ENCODE measurements around the gene TAS2R4.
"Not testable (repeated sequence)": the region's sequence is repeated elsewhere in the genome, so short reads cannot be mapped to it uniquely, and the experiment has no call there.

Gene TAS2R4

DNA sequence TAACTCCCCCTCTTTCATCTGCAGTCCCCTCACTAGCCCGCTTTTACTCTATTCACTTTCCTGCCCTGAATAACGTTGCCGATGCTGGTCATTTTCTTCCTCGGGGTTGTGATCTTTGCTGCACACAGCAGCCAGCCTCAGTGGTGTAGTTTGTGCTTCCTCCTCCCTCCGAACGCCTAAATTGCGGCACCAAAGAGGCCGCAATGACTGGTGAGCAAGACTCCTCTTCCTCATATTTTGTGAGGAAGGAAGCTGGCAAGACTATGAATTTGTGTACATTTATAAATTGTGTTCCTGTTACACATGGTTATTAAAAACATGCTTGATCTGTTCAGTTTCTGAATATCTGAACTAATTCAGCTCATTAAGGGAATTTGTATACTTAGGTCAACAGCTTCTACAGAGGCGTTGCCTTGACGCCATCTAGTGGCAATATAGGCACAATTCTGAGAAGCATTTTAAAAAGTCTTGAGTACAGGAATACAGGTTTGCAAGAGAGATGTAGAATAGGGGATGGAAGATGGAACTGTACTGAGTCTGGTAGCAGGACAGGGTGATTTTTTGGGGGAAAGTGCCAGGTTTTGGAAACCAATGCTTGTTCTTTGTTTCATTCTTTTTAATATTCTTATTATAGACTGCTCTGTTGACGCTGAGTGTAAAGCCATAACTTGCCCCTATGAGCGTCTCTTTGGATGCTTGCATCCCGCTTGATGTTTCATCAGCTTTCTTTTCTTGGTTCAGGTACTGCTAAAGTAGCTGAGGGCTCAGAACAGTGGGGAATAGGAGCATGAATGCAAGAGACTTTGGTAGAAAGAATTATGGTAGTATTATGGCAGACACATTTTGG, 9.5 kb downstream of the TAS2R4 start:
- TF ChIP-seq, protein P1, sequence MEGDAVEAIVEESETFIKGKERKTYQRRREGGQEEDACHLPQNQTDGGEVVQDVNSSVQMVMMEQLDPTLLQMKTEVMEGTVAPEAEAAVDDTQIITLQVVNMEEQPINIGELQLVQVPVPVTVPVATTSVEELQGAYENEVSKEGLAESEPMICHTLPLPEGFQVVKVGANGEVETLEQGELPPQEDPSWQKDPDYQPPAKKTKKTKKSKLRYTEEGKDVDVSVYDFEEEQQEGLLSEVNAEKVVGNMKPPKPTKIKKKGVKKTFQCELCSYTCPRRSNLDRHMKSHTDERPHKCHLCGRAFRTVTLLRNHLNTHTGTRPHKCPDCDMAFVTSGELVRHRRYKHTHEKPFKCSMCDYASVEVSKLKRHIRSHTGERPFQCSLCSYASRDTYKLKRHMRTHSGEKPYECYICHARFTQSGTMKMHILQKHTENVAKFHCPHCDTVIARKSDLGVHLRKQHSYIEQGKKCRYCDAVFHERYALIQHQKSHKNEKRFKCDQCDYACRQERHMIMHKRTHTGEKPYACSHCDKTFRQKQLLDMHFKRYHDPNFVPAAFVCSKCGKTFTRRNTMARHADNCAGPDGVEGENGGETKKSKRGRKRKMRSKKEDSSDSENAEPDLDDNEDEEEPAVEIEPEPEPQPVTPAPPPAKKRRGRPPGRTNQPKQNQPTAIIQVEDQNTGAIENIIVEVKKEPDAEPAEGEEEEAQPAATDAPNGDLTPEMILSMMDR (IDR thresholded peaks at IDR 0.05; ENCODE audit: low read depth, low read length): peak; percentile 82
- DNase-seq (ENCODE audit: extremely low read depth, low read depth): peak; percentile 15

DNA sequence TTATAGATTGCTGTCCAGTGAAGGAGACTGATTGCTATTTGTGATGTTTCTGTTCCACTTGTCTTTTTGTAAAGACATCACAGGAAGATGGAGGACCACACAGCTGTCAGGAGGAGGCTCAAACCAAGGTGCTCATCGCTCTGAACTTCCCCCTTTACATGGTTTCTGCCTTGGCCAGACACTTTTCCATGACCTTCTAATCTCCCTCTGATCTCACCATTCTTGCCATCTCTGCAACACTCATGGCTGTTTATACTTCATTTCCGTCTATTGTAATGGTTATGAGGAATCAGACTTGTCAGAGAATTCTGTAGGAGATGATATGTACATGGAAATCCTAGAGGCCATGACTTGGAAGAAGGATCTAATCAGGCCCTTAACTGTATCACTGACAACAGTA, 11.8 kb downstream of the TAS2R4 start:
- no peak for DNase-seq (ENCODE audit: extremely low read depth, low read depth)
- TF ChIP-seq, protein P1 (IDR thresholded peaks at IDR 0.05; ENCODE audit: low read depth, low read length): no peak

DNA sequence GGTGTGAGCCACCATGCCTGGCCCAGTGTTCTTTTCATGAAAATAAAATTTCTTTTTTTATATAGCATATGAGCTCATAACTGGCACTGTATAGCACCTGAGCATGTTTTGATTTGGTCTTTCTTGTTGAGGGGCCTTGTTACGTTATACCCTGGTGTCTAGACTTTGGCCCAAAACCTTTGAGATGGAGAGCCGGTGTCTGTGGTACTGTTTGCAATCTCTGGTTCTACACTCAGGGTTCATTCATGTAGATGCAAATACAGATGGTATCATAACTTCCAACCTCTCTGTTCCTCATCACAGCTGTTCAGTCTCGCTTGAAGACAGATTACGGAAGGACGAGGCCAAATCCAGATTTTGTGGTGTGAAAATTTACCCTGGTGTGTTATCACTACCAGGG, 13.4 kb downstream of the TAS2R4 start, which contains the start of gene TAS2R5:
Gene TAS2R5, plus strand, starts transcription at position 301 of the 400 bp plus-strand sequence. CDS start 145 bp downstream, outside the sequence.
- TF ChIP-seq, protein P1 (IDR thresholded peaks at IDR 0.05; ENCODE audit: low read depth, low read length): no peak
- DNase-seq (ENCODE audit: extremely low read depth, low read depth): no peak

DNA sequence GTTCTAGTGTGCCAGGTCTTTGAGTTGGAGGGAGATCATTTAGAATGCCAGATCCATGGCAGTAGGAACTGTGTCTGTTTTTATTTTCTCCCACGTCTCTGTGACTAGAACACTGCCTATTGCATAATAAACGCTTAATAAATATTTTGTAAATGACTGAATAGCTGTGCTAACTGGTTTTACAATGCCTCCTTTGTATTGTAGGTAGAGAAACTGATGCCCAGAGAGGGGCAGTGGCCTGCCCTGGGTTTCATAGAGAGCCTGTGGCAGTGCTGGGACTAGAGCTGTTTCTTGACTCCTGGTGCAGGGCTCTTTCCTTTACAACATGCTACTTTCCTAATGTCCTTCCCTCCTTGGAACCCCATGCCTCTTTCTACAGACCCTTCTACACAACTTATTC, 16.1 kb downstream of the TAS2R4 start:
- TF ChIP-seq, protein P1 (IDR thresholded peaks at IDR 0.05; ENCODE audit: low read depth, low read length): no peak
- no peak for DNase-seq (ENCODE audit: extremely low read depth, low read depth)

DNA sequence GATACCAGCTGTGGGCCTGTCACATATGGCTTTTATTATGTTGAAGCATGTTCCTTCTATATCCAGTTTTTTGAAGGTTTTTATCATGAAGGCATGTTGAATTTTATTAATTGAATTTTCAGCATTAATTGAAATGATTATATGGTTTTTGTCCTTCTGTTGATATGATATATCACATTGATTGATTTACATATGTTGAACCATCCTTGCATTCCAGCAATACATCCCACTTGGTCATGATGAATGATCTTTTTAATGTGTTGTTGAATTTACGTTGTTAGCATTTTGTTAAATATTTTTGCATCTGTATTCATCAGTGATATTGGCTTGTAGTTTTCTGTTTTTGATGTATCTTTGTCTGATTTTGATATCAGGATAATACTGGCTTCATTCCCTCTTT, 43.6 kb downstream of the TAS2R4 start:
- TF ChIP-seq, protein P1 (IDR thresholded peaks at IDR 0.05; ENCODE audit: low read depth, low read length): no peak
- DNase-seq (ENCODE audit: extremely low read depth, low read depth): no peak

DNA sequence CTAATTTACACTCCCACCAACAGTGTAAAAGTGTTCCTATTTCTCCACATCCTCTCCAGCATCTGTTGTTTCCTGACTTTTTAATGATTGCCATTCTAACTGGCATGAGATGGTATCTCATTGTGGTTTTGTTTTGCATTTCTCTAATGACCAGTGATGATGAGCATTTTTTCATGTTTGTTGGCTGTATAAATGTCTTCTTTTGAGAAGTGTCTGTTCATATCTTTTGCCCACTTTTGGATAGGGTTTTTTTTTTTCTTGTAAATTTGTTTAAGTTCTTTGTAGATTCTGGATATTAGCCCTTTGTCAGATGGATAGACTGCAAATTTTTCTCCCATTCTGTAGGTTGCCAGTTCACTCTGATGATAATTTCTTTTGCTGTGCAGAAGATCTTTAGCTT, 46.0 kb downstream of the TAS2R4 start:
- DNase-seq (ENCODE audit: extremely low read depth, low read depth): not testable (repeated sequence)
